ENCODE data around the gene SH3PXD2B.
"Not testable (repeated sequence)": the region's sequence is repeated elsewhere in the genome, so short reads cannot be mapped to it uniquely, and the experiment has no call there.

Gene SH3PXD2B

DNA sequence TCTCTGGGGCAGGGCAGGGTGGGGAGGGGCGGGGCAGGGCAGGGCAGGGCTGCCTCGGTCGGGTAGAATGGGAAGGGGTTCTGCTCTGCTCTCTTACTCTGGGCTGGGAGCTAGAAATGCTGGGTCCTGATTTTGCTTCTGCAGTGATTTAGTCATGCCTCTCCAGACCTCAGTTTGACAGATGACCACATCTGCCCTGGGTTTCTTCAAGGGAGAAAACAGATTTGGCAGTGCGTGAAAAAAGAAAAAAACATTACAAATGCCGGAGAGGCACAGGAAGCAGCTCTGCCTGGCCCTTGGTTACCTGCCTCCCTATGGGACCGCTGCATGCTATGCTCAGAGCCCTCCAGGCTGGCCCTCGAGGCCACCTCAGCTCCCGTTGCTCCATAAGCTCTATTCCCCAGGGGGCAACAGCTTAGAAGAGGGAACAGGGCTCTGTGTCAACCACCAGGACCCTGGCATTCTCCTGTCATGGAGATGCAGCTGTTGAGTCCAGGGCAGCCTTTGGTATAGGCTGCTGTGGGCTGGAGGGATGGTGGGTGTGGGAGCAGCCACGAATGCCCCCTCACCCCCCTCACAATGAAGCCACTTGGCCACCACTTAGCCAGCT, 117.5 kb downstream of the SH3PXD2B start:
- DNase-seq (ENCODE audit: low read depth in 2 of 2), result no peak

DNA sequence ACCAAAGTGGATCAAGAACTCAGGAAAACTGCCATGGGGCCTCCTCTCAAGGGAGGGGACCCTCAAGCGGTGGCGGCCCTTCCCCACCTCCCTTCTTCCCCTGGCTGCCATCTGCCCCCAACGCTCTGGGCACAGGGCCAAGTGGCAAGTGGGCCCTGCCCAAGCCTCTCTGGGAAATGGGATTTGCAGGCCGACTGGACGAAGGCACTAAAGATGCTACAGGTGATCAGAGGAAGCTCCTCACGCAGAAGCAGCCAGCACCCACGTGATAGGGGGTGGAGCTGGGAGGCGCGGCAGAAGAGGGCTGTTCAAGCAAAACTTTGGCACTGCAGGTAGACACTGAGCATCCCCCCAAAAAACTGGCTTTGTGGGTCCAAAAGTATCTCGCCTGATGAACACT, 118.1 kb downstream of the SH3PXD2B start:
- DNase-seq (ENCODE audit: low read depth in 2 of 2), result no peak

DNA sequence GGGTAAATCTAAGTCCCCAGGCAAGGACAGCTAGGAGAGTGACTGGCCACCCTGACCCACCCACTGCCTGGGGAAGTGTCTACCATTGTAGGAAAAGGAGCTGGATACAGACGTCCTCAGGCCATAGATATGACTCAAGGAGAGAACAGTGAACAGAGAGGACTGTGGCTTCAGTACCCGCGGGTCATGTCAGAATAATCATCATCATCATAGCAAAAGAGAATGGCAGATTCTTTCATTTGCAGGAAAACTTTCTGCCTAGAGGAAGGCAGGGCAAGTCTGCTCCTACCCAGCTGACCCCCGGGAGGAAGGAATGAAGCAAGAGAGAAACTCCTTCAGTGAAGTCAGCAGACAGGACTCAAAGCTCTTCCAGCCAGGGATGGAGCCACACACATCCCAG, 118.6 kb downstream of the SH3PXD2B start:
- DNase-seq (ENCODE audit: low read depth in 2 of 2), result no peak

DNA sequence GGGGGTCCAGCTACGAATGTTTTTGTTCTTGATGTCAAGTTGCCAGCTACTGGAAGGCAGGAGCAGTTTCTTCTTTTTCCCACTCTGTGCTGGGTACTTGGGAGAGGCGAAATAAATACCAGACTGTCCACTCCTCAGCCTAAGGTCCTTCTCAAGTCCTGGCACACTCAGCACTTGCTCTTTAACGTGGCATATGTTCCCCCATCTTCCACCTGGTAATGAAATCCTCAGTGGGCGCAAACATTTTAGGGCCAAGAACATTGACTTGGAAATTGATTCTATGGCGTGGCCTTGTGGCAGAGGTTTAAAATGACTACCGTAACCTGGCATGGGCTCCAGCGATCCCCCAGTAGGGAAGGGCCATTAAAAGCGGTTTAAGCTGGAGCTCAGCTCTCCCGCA, 119.7 kb downstream of the SH3PXD2B start:
- no peak for DNase-seq (ENCODE audit: low read depth in 2 of 2)

DNA sequence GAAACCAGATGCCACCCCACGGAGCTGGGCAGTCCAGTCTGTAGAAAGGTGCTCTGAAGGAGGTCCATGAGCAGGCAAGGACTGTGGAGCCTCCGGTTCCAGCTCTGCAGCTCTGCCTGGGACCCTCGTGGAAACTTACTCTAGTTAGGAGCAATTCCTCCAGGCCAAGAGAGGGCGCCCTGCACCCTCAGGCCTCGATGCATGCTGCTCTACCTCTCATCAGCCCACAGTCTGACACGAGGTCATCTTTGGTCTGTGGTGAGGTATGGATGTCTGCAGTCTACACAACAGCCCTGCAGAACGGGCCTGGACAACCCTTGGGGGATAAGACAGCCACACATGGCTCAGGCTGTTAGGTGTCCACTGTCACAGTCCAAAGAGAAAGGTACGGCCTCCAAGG, 120.1 kb downstream of the SH3PXD2B start:
- peak in 1 of 2 donors; percentile 2 for DNase-seq (ENCODE audit: low read depth in 2 of 2)

DNA sequence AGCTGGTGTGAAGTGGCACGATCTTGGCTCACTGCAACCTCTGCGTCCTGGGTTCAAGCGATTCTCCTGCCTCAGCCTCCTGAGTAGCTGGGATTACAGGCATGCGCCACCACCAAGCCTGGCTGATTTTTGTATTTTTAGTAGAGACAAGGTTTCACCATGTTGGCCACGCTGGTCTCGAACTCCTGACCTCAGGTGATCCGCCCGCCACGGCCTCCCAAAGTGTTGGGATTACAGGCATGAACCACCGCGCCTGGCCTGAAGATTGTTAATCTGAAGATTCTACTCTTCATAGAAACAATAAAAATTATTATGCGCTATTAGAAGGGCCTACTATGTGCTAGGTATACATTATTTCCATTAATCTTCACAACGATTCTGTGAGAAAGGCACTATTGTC, 127.4 kb downstream of the SH3PXD2B start:
- DNase-seq (ENCODE audit: low read depth in 2 of 2), result not testable (repeated sequence)

DNA sequence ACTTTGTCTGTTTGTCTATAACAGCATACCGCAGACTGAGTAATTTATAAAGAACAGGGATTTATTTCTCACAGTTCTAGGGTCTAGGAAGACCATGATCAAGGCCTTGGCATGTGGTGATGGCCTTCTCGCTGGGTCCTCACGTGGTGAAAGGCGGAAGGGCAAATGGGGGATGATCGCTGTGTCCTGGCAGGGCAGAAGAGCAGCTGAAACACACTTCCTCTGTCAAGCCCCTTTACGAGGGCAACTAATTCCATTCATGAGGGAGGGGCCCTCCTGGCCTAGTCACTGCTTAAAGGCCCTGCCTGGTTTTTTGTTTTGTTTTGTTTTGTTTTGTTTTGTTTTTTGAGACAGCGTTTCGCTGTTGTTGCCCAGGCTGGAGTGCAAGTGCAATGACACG, 128.9 kb downstream of the SH3PXD2B start:
- no peak for DNase-seq (ENCODE audit: low read depth in 2 of 2)

DNA sequence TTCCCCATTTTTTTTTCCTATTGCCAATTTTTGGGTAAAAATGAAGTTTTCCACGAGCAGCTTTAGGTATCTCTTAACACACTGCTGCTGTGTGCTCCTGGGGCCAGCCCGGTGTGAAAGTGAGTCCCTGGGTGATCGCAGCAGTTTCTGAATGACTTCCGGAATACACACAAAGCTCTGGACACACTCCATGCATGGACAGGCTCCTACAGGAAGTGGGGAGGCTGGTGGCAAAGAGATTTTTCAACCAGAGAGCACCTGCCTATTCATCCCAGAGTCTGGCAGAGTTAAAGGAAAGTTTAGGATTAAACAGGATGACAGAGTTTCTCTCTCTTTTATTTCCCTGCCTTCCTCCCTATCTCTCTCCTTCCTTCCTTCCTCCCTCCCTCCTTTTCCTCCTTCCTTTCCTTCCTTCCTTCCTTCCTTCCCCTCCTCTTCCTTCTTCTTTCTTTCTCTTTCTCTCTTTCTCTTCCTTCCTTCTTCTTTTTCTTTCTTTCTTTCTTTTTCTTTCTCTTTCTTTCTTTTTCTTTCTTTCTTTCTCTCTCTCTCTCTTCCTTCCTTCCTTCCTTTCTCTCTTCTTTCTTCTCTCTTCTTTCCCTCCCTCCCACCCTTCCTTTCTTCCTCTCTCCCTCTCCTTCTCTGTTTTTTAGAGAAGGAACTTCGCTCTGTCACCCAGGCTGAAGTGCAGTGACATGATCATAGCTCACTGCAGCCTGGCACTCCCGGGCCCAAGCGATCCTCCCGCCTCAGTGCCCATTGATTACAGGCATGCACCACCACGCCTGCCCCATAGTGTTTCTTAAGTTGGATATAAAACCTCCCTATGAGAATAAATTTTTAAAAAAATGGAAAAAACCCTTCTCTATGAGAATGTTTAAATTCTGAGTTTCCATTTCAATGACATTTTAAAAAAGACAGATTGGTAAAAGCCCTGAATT, 132.0 kb downstream of the SH3PXD2B start:
- DNase-seq (ENCODE audit: low read depth in 2 of 2), result no peak

DNA sequence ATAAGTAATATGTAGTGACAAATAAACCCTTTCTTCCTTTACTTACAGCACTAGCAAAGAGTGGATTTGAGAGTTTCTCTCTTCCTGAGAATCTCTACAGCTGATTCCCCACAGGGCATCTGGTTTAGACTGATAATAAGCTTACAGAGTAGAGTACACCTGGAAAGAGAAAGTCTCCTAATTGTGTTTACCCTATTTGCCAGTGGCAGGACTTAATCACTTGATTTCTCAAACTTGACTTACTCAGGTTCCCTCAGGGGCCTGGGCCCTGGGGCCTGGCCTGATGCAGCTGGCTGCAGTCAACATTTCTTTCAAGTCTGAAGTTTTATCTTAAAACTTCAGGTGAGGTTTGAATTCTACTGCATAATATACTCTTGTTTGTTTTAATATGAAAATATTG, 132.7 kb downstream of the SH3PXD2B start:
- DNase-seq (ENCODE audit: low read depth in 2 of 2), result no peak

DNA sequence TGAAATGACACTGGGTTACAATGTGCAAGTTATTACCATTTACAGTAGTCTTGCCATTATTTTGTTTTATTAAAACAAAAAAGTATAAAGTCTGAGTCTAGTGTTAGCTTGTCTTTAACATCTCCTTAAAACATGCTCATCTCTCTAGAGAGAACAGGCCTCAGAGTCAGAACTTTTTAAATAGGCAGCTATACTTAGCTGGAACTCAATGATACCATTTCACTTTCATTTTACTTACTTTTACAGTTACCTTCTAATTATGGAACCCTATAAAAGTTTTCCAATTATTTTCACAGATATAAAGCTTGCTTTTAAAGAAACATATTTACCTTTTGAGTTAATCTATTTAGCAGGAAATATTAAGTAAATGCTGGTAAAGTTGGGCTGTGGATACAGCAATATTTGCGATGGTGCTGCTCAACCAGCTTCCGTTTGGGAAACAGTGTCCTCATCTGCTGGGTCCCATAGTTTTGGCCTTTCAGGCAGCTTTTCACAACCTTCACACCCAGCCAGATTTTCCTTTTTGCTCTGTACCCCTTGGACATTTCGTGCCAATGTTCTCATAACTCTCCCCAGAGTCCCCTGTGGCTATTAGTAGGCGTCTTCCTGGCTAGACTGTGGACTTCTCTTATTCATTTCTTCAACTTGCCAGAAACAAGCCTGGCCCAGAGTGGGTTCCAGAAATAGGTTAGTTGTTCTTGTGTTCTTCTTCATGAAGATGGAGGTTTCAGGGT, 134.4 kb downstream of the SH3PXD2B start:
- DNase-seq (ENCODE audit: low read depth in 2 of 2), result no peak

DNA sequence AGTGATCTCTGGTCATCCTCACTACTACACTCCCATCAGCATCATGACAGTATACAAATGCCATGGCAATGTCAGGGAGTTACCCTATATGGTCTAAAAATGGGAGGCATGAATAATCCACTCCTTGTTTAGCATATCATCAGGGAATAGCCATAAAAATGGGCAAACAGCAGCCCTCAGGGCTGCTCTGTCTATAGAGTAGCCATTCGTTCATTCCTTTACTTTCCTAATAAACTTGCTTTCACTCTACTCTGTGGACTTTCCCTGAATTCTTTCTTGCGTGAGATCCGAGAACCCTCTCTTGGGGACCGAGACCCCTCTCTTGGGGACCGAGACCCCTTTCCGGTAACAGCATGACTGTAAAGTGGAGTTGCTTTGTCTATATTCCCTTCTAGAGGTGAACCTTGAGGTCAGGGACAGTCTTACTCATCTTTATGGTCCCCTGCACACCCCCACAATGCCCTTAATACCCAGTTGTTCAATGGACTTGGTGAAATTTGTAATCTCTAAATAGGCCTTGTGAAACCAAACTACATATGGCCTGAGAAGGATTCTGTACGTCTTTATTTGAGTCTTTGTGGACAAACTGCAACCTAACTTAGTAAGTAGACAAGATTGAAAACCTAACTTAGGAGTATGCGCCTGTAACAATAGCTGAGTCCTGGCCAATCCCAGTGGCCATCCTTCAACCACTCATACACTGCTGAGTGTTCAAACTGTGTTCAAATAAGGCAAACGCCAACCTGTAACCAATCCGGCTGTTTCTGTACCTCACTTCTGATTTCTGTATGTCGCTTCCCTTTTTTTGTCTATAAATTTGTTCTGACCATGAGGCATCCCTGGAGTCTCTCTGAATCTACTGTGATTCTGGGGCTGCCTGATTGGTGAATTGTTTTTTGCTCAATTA, 138.5 kb downstream of the SH3PXD2B start:
- no peak for DNase-seq (ENCODE audit: low read depth in 2 of 2)

DNA sequence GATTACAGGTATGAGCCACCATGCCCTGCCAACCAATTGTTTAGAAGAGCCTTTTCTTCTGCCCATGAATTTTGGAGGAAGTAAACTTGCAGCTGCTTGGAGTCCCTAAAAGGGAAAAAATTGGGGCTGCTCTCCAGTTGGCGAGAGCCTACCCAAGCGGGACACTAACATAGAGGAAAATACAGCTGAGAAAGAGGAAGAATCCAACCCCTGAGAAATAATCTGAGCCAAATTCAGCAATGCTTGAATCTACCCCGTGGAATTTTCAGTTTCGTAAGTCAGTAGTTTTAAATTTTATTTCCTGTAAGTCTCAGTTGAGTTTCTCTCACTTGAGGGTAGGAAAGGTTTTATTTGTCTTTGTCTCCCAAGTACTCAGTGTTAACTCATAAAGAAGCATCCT, 140.4 kb downstream of the SH3PXD2B start:
- DNase-seq (ENCODE audit: low read depth in 2 of 2), result no peak

DNA sequence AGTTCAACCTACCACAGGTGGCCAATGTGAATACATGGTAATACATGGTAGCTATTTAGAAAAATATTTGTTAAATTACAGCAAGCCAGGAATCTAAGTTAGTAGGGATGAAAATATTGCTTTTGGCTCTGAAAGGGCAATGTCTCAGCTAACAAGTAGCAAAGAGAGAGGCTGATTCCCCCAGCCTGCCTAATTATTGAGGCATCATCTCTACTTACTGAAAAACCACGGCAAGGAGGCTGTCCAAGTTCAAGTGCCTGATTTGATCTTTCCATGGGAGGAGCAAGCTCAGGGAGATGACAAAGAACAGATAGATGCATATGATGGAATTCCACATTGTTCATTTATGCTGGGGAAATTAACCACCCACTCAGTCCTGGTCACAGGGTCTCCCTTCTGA, 142.0 kb downstream of the SH3PXD2B start:
- no peak for DNase-seq (ENCODE audit: low read depth in 2 of 2)

DNA sequence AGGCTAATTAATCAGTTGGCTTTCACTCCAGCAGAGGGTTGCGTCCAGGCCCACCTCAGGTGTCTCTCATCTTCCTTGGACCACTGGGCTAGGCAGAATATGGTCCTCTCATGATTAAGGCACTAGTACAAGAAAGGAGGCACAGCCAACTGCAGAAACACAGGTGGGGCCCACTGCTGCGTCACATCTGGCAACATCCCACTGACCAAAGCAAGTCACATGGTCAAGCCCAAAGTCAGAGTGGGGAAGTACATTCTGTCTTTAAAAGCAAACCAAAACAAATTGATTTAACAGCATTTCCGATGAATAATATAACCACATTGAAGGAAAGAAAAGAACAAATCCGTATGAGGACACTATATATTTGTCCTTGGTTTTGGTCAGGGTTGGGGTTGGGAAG, 142.7 kb downstream of the SH3PXD2B start:
- no peak for DNase-seq (ENCODE audit: low read depth in 2 of 2)

DNA sequence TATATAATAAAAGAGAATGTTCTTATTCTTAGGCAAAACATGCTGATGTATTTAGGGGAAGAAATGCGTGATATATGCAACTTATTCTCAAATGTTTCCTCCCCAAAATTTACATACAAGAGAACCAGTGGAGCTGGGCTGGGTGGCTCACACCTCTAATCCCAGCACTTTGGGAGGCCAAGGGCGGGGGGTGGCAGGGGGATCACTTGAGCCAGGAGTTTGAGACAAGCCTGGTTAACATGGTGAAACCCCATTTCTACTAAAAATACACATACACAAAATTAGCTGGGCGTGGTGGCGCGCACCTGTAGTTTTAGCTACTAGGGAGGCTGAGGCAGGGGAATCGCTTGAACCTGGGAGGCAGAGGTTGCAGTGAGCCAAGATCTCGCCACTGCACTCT, 143.3 kb downstream of the SH3PXD2B start:
- DNase-seq (ENCODE audit: low read depth in 2 of 2), result no peak

DNA sequence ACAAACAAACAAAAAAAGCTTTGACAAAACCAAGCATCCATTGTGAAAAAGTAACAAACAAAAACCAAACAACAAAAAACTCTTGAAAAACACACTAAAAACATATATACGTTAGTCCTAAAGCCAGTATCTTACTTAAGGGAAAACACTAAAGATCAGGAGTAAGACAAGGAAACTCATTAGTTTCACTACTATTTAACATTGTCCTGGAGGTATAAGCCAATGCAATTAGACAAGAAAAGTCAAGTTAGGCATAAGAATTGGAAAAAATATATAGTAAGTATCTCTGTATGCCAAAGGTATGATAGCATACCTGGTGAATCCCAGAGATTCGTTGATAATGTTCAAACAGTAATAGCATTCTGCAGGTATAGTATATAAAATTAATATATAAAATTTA, 148.9 kb downstream of the SH3PXD2B start:
- no peak for DNase-seq (ENCODE audit: low read depth in 2 of 2)

DNA sequence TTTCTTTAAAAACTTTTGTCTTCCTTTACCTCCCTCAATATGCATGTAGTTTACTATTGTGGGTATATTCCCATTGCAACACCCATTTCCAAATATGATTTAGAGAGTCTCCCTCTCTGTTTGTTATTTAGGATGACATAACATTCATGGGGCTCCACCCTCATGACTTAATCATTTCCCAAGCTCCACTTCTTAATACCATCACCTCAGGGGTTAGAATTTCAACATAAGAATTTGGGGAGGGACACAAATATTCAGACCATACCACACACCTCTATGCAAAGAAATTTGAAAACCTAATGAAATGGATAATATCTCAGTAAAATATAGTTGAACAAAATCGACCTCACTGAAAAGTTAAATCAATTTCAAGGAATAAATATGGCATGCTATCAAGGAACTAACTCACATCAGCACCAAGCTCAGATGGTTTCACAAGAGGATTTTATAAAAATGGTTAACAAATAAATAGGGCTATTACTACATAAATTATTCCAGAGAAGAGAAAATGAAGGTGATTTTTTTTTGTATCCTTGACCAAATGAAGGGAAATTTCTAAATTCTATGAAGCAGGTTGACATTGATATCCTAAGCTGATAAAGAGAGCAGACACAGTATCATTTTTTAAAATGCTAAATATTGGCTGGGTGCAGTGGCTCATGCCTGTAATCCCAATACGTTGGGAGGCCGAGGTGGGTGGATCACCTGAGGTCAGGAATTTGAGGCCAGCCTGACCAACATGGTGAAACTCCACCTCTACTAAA, 150.6 kb downstream of the SH3PXD2B start:
- DNase-seq (ENCODE audit: low read depth in 2 of 2), result no peak

DNA sequence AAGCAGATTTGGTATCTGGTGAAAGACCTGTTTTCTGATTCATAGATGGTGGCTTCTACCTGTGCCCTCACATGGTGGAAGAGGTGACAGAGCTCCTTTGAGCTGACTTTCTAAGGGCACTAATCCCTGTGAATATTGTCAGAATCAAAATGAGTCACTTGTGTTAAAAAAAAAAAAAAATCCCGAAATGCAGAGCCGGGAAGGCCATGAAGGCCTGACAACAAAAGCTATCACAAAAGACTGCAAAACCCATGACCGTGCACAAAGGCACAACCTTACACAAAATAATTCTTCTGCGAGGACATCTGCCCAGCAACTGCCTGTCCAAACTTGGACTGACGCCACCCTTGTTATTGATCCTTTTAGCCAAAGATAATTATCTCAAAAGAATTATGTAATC, 151.2 kb downstream of the SH3PXD2B start:
- DNase-seq (ENCODE audit: low read depth in 2 of 2), result no peak

DNA sequence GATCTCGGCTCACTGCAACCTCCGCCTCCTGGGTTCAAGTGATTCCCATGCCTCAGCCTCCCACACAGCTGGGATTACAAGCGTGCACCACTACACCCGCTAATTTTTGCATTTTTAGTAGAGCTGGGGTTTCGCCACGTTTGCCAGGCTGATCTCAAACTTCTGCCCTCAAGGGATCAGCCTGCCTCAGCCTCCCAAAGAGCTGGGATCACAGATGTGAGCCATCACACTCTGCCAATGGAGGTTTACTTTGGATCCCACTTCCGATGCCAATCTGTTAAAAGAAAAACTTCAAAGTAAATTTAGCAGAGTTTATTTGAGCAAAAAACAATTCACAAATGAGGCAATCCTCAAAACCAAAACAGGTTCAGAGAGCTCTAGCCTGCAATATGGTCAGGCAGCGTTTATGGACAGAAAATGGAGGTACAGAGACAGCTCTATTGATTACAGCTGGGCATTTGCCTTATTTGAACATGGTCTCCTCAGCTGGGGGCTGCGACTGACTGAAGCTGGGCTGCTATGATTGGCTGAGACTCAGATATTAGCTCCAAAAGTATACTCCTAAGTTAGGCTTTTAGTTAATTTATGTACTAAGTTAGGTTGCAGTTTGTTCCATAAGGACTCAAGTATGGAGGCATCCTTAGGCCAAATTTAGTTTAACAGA, 152.1 kb downstream of the SH3PXD2B start:
- no peak for DNase-seq (ENCODE audit: low read depth in 2 of 2)

DNA sequence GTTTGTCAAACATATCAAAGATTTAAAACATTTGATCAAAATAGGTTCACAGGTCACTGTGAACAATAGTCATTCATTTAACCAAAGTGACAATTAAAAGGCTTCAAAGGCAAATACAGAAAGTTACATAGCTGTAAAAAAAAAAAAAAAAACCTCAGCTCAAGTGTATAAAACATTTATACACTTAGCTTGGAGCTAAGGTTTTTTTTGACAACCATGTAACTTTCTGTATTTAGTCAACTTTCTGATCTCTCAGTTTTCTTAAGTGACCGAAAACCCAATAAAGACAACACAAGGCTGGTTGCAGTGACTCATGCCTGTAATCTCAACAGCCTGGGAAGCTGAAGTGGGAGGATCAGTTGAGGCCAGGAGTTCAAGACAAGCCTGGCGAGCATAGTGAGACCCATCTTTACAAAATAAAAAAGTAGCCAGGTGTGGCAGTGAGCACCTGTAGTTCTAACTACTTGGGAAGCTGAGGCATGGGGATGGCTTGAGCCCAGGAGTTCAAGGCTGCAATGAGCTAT, 154.3 kb downstream of the SH3PXD2B start:
- DNase-seq (ENCODE audit: low read depth in 2 of 2), result no peak

Measured in stimulated activated CD8-positive, alpha-beta memory T cell treated with anti-CD3 and anti-CD28 coated beads, Interleukin-15, amount 100 ng/mL, for 48 hours (primary cell).